ENCODE results near the gene PRKCG. TPM values are rescaled to one million over a fixed set of nuclear protein-coding genes. Genes with fewer than 3 reads are reported as not detected.

Gene PRKCG
- polyA plus RNA-seq, 1 experiment = not detected

DNA sequence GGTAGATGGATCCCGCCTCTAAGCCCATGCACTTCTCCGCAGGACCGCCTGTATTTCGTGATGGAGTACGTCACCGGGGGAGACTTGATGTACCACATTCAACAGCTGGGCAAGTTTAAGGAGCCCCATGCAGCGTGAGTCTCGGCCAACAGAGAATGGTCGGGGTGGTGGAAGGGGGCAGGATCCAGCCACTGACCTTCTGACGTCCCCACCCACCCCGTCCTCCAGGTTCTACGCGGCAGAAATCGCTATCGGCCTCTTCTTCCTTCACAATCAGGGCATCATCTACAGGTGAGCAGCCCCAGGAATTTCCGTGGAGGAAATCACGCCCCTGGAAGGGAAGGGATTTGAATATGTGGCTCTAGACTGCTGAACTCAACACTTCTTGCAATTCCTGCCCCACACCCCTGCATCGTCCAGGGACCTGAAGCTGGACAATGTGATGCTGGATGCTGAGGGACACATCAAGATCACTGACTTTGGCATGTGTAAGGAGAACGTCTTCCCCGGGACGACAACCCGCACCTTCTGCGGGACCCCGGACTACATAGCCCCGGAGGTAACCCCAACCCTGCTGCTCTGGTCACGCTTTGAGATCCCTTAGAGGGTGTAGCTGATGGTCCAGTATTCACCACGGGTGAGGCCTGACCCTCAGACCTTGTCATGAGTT lies 18.3 kb downstream of the PRKCG start:
- ChIA-PET CTCF (interaction anchor here (1.2 kb wide), 1 partner anchor 9 kb away, joined by 3 read pairs; no protein-coding TSS in a partner anchor), POLR2A (no interaction called here)
- TF ChIP-seq, protein P1, sequence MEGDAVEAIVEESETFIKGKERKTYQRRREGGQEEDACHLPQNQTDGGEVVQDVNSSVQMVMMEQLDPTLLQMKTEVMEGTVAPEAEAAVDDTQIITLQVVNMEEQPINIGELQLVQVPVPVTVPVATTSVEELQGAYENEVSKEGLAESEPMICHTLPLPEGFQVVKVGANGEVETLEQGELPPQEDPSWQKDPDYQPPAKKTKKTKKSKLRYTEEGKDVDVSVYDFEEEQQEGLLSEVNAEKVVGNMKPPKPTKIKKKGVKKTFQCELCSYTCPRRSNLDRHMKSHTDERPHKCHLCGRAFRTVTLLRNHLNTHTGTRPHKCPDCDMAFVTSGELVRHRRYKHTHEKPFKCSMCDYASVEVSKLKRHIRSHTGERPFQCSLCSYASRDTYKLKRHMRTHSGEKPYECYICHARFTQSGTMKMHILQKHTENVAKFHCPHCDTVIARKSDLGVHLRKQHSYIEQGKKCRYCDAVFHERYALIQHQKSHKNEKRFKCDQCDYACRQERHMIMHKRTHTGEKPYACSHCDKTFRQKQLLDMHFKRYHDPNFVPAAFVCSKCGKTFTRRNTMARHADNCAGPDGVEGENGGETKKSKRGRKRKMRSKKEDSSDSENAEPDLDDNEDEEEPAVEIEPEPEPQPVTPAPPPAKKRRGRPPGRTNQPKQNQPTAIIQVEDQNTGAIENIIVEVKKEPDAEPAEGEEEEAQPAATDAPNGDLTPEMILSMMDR (IDR thresholded peaks at IDR 0.05; ENCODE audit: insufficient read depth, low read depth, low read length) = no peak

DNA sequence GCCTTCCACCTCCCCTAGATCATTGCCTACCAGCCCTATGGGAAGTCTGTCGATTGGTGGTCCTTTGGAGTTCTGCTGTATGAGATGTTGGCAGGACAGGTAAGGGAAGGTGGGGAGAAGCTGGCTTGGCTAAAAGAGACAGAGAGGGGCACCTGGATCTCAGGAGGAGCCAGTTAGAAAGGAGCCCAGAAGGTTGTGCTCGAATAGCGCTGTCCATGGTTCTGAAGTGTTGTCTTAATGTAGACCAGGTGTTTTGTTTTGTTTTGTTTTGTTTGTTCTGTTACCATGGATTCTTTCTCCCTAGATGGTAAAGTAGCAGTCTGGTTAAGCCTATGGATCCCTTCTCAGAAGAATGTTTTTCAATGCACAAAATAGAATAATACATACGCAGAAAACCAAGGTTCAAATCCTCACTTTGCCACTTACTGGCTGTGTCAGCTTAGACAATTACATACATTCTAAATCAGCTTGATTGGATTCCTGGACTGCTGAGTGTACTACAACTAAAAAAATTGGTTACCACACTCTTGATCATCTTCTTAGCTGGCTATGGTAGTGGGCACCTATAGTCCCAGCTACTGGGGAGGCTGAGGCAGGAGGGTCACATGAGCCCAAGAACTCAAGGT lies 21.2 kb downstream of the PRKCG start:
- POLR2A ChIA-PET = no interaction called here
- no peaks in the 10 kb centered on the region for H3K36me3 ChIP-seq (ENCODE audit: control insufficient read depth, insufficient read depth, low read length)
- DNase-seq (ENCODE audit: low read depth) = no peak
- CTCF ChIA-PET = interaction anchor here (1.2 kb wide), 1 partner anchor 8 kb away, joined by 3 read pairs; no protein-coding TSS in a partner anchor
- TF ChIP-seq, protein P1 (IDR thresholded peaks at IDR 0.05; ENCODE audit: insufficient read depth, low read depth, low read length) = no peak
- H3K27me3 ChIP-seq (ENCODE audit: control insufficient read depth, insufficient read depth, low read length) = peaks cover 12% of the 10 kb centered on the region
- no peak overlapping the region for H3K4me3 ChIP-seq (ENCODE audit: low read depth, low read length)

More for the DNA sequence above, 18.3 kb downstream of the PRKCG start:
- Histone ChIP-seq H3K27me3 (ENCODE audit: control insufficient read depth, insufficient read depth, low read length) (peaks cover 9% of the 10 kb centered on the region), H3K4me3 (ENCODE audit: low read depth, low read length) (no peak overlapping the region), H3K36me3 (ENCODE audit: control insufficient read depth, insufficient read depth, low read length) (no peaks in the 10 kb centered on the region)
- no peak for DNase-seq (ENCODE audit: low read depth)

DNA sequence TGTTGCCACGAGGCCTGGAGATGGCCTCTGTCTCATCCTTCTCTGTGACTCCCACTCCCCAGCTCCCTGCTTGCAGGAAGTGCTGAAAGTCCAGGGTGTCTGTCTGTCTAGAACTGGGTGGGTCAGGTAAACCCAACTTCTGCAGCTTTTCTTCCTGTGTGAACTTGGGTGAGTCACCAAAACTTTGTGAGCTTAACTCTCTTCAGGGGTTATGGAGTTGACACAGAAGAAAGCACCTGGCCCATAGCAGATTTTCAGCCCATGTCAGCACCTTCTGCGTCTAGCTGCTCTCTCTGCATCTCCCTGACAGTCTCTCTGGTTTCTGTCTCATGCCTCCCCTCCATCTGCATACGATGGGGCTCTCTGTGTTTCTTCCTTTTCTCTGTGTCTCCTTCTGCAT lies 22.9 kb downstream of the PRKCG start:
- POLR2A ChIA-PET = no interaction called here
- no peaks in the 10 kb centered on the region for H3K36me3 ChIP-seq (ENCODE audit: control insufficient read depth, insufficient read depth, low read length)
- no peak for DNase-seq (ENCODE audit: low read depth)
- TF ChIP-seq, protein P1 (IDR thresholded peaks at IDR 0.05; ENCODE audit: insufficient read depth, low read depth, low read length) = no peak
- no peak overlapping the region for H3K4me3 ChIP-seq (ENCODE audit: low read depth, low read length)
- peaks cover 23% of the 10 kb centered on the region for H3K27me3 ChIP-seq (ENCODE audit: control insufficient read depth, insufficient read depth, low read length)
- CTCF ChIA-PET = interaction anchor here (0.5 to 0.9 kb wide), 3 partner anchors 37 to 119 kb away, joined by 3 to 5 read pairs (median 5); no protein-coding TSS in a partner anchor

DNA sequence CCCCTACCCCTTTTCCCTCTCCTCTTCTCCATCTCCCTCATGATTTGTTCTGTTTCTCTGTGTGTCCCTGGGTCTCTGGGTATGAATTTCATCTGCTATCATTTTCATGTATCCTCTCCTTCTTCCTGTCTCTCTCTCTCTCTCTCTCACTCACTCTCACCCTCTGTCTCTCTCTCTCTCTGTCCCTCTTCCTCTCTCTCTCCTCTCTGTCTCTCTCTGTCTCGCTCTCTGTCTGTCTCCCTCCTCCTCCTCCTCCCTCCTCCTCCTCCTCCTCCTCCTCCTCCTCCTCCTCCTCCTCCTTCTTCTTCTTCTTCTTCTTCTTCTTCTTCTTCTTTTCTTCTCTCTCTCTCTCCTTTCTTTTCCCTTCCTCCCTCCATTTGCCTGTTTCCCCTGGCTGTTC lies 23.8 kb downstream of the PRKCG start:
- Histone ChIP-seq H3K4me3 (ENCODE audit: low read depth, low read length) (no peak overlapping the region), H3K27me3 (ENCODE audit: control insufficient read depth, insufficient read depth, low read length) (peaks cover 32% of the 10 kb centered on the region), H3K36me3 (ENCODE audit: control insufficient read depth, insufficient read depth, low read length) (no peaks in the 10 kb centered on the region)
- POLR2A ChIA-PET = no interaction called here
- TF ChIP-seq, protein P1 (IDR thresholded peaks at IDR 0.05; ENCODE audit: insufficient read depth, low read depth, low read length) = no peak
- DNase-seq (ENCODE audit: low read depth) = no peak
- CTCF ChIA-PET = interaction anchor here (0.7 to 2.8 kb wide), 7 partner anchors 9 to 117 kb away, joined by 3 to 31 read pairs (median 5); no protein-coding TSS in a partner anchor
